HepG2 (cell line): ENCODE data around the gene ANKRD61.

Experiments
- CC2D1A ChIP-seq: sonication (generic); formaldehyde crosslinking; IDR thresholded peaks from 2 replicates; pipeline ENCODE4 v1.8.1; 2023; ENCODE audit warnings: mild to moderate bottlenecking, missing genetic modification reagents
- ERF ChIP-seq: IDR thresholded peaks from 2 replicates; pipeline ENCODE4 v1.6.1; 2018; ENCODE audit warnings: missing biosample characterization, missing genetic modification reagents
- MXI1 ChIP-seq: IDR thresholded peaks from 3 replicates; pipeline ENCODE4 v1.6.1; 2012; ENCODE audit warnings: low read depth, low read length, inconsistent platforms, borderline replicate concordance
- SMC3 ChIP-seq: IDR thresholded peaks from 2 replicates; pipeline ENCODE4 v1.6.1; 2011; ENCODE audit warnings: low read length, improper control_type of control experiment

GRCh38 chr7:6057316-6058129 lies 26.3 kb downstream of the ANKRD61 start:
- no peak for TF ChIP-seq SMC3
- no peak for TF ChIP-seq MXI1
- no peak for TF ChIP-seq ERF (CRISPR knock-in tag)
- TF ChIP-seq CC2D1A (CRISPR knock-in tag): no peak
